ENCODE results near the gene TRAF3IP3. TPM values are rescaled to one million over a fixed set of nuclear protein-coding genes. Genes with fewer than 3 reads are reported as not detected.

Gene TRAF3IP3
- total and polyA plus RNA-seq, 2 donors (not counting 1 experiment from before 2014, with no cell fraction given): 262 to 344 TPM

DNA sequence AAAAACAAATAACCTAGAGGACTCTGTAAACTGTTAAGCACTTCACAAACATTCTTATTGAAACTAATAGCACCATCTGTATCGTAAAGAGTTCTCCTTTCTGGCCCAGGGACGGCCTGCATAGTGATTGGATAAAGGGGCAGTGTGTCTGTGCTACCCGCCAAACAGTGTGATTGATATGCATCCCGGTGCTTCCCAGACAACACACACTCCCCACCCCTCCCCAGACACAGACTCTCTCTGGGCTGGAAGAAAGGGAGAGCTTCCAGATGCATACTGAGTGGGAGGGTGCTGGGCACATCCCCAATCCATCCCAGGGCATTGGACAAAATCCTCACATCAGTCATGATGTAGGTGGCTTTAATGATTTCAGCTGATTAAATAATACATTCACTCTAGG lies 47.6 kb upstream of the TRAF3IP3 start:
- no peaks in the 10 kb centered on the region for H3K9me3 Mint-ChIP-seq (ENCODE audit: insufficient read depth)
- no peaks in the 10 kb centered on the region for H3K9me3 ChIP-seq (ENCODE audit: control extremely low read depth in 1 of 3, control insufficient read depth in 2 of 3, insufficient read depth in 1 of 3, low read length in 2 of 3)
- H3K79me2 ChIP-seq (ENCODE audit: control insufficient read depth, insufficient read depth, low read length): no peaks in the 10 kb centered on the region
- ChIA-PET POLR2A (no interaction called here), CTCF (no interaction called here)
- no peak overlapping the region for H2AFZ ChIP-seq (ENCODE audit: insufficient read depth, low read depth, low read length, poor library complexity, severe bottlenecking)
- DNase-seq (no peak), ATAC-seq (ENCODE audit: low read depth) (no peak)
- TF ChIP-seq EZH2 (IDR thresholded peaks at IDR 0.05; ENCODE audit: borderline replicate concordance, insufficient read depth, low read depth, low read length, poor library complexity, severe bottlenecking): no peak
- TF ChIP-seq, protein P1, sequence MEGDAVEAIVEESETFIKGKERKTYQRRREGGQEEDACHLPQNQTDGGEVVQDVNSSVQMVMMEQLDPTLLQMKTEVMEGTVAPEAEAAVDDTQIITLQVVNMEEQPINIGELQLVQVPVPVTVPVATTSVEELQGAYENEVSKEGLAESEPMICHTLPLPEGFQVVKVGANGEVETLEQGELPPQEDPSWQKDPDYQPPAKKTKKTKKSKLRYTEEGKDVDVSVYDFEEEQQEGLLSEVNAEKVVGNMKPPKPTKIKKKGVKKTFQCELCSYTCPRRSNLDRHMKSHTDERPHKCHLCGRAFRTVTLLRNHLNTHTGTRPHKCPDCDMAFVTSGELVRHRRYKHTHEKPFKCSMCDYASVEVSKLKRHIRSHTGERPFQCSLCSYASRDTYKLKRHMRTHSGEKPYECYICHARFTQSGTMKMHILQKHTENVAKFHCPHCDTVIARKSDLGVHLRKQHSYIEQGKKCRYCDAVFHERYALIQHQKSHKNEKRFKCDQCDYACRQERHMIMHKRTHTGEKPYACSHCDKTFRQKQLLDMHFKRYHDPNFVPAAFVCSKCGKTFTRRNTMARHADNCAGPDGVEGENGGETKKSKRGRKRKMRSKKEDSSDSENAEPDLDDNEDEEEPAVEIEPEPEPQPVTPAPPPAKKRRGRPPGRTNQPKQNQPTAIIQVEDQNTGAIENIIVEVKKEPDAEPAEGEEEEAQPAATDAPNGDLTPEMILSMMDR (IDR thresholded peaks at IDR 0.05): no peak
- peaks cover 6 to 9% of the 10 kb centered on the region in 2 donors for H3K4me1 ChIP-seq (ENCODE audit: control insufficient read depth in 2 of 2, insufficient read depth in 2 of 2, low read length in 2 of 2)
- H3K27me3 Mint-ChIP-seq: peaks cover 11% of the 10 kb centered on the region
- H4K20me1 ChIP-seq (ENCODE audit: control insufficient read depth, insufficient read depth, low read length, poor library complexity, severe bottlenecking): no peaks in the 10 kb centered on the region
- peaks cover 10% of the 10 kb centered on the region for H3K4me1 Mint-ChIP-seq
- H3K4me2 ChIP-seq (replicated peaks; ENCODE audit: low read depth, low read length, poor library complexity, severe bottlenecking): no peak overlapping the region
- no peak overlapping the region for H3K9ac ChIP-seq (ENCODE audit: low read length)
- no peak overlapping the region for H3K4me3 Mint-ChIP-seq
- H3K27me3 ChIP-seq (replicated peaks in 1 of 4; ENCODE audit: control extremely low read depth in 1 of 4, control insufficient read depth in 3 of 4, insufficient read depth in 4 of 4, low read length in 3 of 4): peaks cover 0 to 2% (median 0%) of the 10 kb centered on the region in 4 experiments
- H3K4me3 ChIP-seq (ENCODE audit: control extremely low read depth in 1 of 5, extremely low read depth in 1 of 5, insufficient read depth in 1 of 5, low read depth in 2 of 5, low read length in 4 of 5): no peak overlapping the region
- H3K27ac Mint-ChIP-seq: no peak overlapping the region
- H3K36me3 ChIP-seq (replicated peaks in 1 of 2; ENCODE audit: control extremely low read depth in 1 of 2, control insufficient read depth in 1 of 2, extremely low read depth in 1 of 2, insufficient read depth in 2 of 2, low read length in 1 of 2): no peaks in the 10 kb centered on the region
- H3K27ac ChIP-seq (ENCODE audit: low read length in 2 of 2): no peak overlapping the region
- intact Hi-C loops (cut with micrococcal nuclease): no loop called here
- no CpG with 5 or more reads among the region's 4 CpGs for WGBS (ENCODE audit: insufficient coverage)

GRCh38 chr1:209710093-209710492 lies 45.8 kb upstream of the TRAF3IP3 start:
- TF ChIP-seq EZH2 (IDR thresholded peaks at IDR 0.05; ENCODE audit: borderline replicate concordance, insufficient read depth, low read depth, low read length, poor library complexity, severe bottlenecking): no peak
- TF ChIP-seq, protein P1 (IDR thresholded peaks at IDR 0.05): no peak
- WGBS (ENCODE audit: insufficient coverage): 60% methylated on average over 1 of the region's 2 CpGs
- Mint-ChIP-seq H3K27ac (no peak overlapping the region), H3K27me3 (peaks cover 19% of the 10 kb centered on the region), H3K4me1 (no peaks in the 10 kb centered on the region), H3K4me3 (no peak overlapping the region), H3K9me3 (ENCODE audit: insufficient read depth) (no peaks in the 10 kb centered on the region)
- Histone ChIP-seq H3K36me3 (replicated peaks in 1 of 2; ENCODE audit: control extremely low read depth in 1 of 2, control insufficient read depth in 1 of 2, extremely low read depth in 1 of 2, insufficient read depth in 2 of 2, low read length in 1 of 2) (no peaks in the 10 kb centered on the region), H3K9me3 (ENCODE audit: control extremely low read depth in 1 of 3, control insufficient read depth in 2 of 3, insufficient read depth in 1 of 3, low read length in 2 of 3) (no peaks in the 10 kb centered on the region), H3K27ac (ENCODE audit: low read length in 2 of 2) (no peak overlapping the region), H3K4me1 (ENCODE audit: control insufficient read depth in 2 of 2, insufficient read depth in 2 of 2, low read length in 2 of 2) (no peaks in the 10 kb centered on the region), H3K79me2 (ENCODE audit: control insufficient read depth, insufficient read depth, low read length) (no peaks in the 10 kb centered on the region), H4K20me1 (ENCODE audit: control insufficient read depth, insufficient read depth, low read length, poor library complexity, severe bottlenecking) (no peaks in the 10 kb centered on the region), H3K4me2 (replicated peaks; ENCODE audit: low read depth, low read length, poor library complexity, severe bottlenecking) (no peak overlapping the region), H2AFZ (ENCODE audit: insufficient read depth, low read depth, low read length, poor library complexity, severe bottlenecking) (no peak overlapping the region), H3K27me3 (replicated peaks in 1 of 4; ENCODE audit: control extremely low read depth in 1 of 4, control insufficient read depth in 3 of 4, insufficient read depth in 4 of 4, low read length in 3 of 4) (peaks cover 0 to 2% (median 0%) of the 10 kb centered on the region in 4 experiments), H3K9ac (ENCODE audit: low read length) (no peak overlapping the region), H3K4me3 (ENCODE audit: control extremely low read depth in 1 of 5, extremely low read depth in 1 of 5, insufficient read depth in 1 of 5, low read depth in 2 of 5, low read length in 4 of 5) (no peak overlapping the region)
- ATAC-seq (ENCODE audit: low read depth) (no peak), DNase-seq (no peak)
- intact Hi-C loops (cut with micrococcal nuclease): no loop called here
- ChIA-PET POLR2A (no interaction called here), CTCF (no interaction called here)
